Fibroblast of pulmonary artery (primary cell): Measurements from ENCODE around the gene AK3.
"Not testable (repeated sequence)": the region's sequence is repeated elsewhere in the genome, so short reads cannot be mapped to it uniquely, and the experiment has no call there.

Experiments used
- DNase-seq: peaks from one replicate; pipeline ENCODE4 v3.0.0-alpha.2; 2010; ENCODE audit warnings: low read depth
- H3K4me3 ChIP-seq: replicated peaks from 2 replicates; pipeline ENCODE4 v1.5.1; 2011; ENCODE audit warnings: low read depth, mild to moderate bottlenecking, control low read depth, low read length, moderate library complexity
- TF ChIP-seq, protein P1 (sequence below): IDR thresholded peaks from 2 replicates; pipeline ENCODE4 v1.5.1; 2011; ENCODE audit warnings: mild to moderate bottlenecking, control low read depth, low read length, inconsistent platforms; ENCODE audit errors: missing control alignments

Gene AK3

DNA sequence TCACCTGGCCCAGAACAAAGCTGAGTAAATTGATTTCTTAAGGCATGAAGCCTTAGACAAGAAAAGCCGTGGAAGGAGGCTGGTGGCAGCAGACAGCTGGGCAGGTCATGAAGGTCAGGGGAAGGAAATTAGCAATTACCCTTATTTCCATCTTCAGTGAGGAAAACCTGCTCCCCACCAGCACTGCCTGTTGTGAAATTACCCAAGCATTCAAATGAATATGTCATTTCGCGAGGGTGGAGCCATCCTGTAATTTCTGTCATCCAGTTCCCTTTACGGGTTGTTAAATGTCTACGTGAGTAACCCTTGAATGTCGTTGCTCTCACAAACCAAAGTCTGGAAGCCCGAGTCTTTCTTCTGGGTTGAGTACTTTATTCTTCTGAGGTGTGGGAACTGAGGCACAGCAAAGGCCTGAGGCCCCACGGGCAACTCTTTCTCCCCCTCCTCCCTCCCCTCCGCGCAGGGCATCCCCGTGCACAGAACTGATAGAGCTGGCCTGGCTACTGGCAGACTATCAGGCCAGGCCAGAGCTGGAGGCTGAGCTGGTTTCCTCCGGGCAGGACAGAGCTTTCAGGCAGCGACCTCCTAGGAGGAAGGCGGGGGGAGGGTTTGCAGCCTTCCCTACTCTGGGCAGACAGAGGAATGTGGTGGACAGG lies 22.0 kb upstream of the AK3 start:
- TF ChIP-seq, protein P1, sequence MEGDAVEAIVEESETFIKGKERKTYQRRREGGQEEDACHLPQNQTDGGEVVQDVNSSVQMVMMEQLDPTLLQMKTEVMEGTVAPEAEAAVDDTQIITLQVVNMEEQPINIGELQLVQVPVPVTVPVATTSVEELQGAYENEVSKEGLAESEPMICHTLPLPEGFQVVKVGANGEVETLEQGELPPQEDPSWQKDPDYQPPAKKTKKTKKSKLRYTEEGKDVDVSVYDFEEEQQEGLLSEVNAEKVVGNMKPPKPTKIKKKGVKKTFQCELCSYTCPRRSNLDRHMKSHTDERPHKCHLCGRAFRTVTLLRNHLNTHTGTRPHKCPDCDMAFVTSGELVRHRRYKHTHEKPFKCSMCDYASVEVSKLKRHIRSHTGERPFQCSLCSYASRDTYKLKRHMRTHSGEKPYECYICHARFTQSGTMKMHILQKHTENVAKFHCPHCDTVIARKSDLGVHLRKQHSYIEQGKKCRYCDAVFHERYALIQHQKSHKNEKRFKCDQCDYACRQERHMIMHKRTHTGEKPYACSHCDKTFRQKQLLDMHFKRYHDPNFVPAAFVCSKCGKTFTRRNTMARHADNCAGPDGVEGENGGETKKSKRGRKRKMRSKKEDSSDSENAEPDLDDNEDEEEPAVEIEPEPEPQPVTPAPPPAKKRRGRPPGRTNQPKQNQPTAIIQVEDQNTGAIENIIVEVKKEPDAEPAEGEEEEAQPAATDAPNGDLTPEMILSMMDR = no peak
- no peak overlapping the region for H3K4me3 ChIP-seq
- DNase-seq = peak; percentile 48

DNA sequence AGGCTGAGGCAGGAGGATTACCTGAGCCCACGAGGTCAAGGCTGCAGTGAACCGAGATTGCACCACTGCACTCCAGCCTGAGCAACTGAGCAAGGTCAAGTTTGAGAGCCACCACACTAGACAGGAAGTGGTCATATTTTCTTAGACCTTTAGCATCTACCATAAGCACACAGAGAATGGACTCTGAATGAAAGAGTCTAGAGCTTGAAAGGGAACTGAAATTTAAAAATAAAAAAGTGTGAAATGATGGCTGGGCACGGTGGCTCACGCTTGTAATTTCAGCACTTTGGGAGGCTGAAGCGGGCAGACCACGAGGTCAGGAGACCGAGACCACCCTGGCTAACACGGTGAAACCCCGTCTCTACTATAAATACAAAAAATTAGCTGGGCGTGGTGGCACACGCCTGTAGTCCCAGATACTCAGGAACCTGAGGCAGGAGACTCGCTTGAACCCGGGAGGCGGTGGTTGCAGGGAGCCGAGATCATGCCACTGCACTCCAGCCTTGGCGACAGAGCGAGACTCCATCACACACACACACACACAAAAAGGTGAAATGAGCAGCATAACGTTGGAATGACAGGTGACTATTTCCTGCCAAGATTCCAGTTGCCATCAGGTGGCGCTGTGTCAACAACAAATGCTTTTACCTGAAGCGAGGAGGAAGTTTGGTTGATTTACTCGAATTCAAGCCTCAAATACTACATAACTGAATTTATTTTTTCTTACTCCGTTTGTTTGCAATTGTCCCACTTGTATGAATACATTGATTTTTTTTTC lies 21.3 kb upstream of the AK3 start:
- peak; percentile 87 for DNase-seq
- TF ChIP-seq, protein P1 = peak; percentile 75
- no peak overlapping the region for H3K4me3 ChIP-seq

DNA sequence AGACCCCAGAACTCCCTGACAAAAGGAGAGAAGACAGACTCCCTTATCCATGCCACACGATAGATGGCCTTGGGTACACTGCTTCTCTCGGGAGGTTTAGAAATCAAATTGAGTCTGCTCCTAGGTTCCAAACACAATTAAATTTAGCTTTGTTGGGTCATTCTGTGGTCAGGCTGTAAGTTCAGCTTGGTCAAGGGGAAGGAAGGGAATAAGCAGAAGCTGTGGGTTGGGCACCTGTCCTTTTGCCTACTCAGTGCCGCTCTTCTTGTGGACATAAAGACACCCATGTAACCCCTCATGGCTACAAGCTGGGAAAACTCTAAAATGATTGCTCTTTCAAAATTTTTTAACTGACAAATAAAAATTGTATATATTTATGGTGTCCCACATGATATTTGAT lies 19.1 kb upstream of the AK3 start:
- TF ChIP-seq, protein P1 = no peak
- DNase-seq = no peak
- no peak overlapping the region for H3K4me3 ChIP-seq

DNA sequence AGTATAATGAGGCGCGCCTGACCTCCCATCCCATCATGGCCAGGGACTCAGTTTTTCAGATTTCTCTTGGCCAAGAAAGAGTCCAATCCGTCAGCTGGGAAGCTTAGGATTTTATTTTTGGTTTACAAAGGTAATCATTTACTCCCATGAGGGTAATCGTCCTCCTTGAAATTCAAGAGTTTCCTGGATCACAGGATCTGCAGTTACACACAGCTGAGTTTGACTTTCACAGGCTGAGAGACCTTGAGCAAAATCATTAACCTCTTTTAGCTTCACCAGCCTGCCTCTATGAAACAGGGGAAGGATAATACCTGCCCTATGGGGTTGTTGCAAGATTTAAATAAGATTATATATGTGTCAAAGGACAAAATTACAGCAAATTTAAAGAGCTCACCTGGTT lies 15.4 kb upstream of the AK3 start:
- no peak overlapping the region for H3K4me3 ChIP-seq
- no peak for DNase-seq
- TF ChIP-seq, protein P1 = no peak

DNA sequence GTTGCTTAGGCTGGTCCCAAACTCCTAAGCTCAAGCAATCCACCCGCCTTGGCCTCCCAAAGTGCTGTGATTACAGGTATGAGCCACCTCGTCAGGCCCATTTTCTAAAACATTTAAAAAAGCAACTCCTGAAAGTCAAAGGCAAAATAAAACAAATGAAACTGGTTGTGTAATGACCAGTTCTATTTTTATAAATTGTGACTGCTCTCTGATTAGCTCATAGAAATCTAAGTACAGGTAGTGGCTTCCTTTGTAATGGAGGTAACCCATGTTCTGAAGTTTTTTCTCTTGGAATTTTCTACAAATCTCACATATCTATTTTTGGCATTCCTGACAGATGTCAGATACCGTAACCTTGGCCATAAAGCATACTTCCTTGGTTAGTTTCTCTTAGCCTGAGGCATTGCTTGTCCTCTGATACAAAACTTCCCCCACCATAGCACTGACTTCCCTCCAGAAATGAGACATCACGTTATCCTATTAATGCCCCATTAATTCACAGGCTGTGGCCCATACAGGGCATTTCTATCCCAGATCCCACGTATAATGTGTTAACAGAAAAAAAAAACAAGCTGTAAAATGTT lies 14.1 kb upstream of the AK3 start:
- no peak overlapping the region for H3K4me3 ChIP-seq
- TF ChIP-seq, protein P1 = no peak
- DNase-seq = no peak

DNA sequence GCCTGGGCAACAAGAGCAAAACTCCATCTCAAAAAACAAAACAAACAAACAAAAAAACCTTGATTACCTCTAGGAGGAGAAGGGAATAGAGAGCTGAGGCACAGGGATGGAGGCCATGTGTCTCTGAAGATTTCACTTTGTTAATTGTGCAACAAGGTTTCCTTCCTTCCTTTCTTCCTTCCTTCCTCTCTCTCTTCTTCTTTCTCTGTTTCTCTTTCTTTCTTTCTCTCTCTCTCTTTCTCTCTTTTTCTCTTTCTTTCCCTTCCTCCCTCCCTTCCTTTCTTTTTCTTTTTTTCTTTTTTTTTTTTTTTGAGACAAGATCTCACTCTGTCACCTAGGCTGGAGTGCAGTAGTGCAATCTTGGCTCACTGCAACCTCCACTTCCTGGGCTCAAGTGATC lies 13.5 kb upstream of the AK3 start:
- not testable (repeated sequence) for DNase-seq, H3K4me3 ChIP-seq

DNA sequence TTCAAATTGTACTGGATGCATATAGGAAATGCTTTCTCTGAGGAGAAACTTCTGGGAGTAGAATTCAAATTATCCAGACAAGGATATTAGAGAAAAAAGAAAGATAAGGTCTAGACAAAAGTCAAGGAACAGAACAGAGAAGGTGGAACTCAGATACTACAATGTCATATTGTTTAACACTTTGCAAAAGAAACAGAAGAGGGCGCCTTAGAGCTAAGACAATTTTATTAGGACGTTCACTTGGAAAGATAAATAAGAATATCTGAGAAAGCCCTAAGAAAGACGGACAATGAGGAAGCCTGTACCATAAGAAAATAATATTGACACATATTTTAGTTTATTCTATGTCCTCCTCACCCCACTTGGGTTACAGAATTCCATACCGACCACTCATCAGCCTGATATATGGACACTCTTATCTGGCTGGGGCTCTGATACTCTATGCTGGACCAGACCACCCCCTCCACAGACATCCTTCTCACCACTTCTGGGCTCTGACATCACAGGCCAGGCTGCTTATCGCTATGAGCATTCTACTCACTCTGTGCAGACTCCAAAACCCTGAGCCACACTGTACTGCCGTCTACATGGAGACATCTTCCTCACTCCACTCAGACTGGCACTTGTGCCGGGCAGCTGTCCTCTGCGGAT lies 9.1 kb upstream of the AK3 start:
- TF ChIP-seq, protein P1 = peak; percentile 69
- H3K4me3 ChIP-seq = no peak overlapping the region
- DNase-seq = peak; percentile 69
